Mucosa of descending colon (tissue), 3 donors: ENCODE measurements around the gene DDX39B. TPM values are rescaled to one million over a fixed set of nuclear protein-coding genes. Genes with fewer than 3 reads are reported as not detected.
A peak's percentile ranks its signal among the peaks of the same experiment; 100 is the strongest.

ENCODE experiments used
- ATAC-seq: fragments of 200-7000 bp; cut with Tn5 transposase; one replicate; pipeline ENCODE4 v1.9.1; 2020; ENCODE audit warnings: mild to moderate bottlenecking, moderate library complexity
- DNase-seq, 3 donors: peaks; one replicate each; pipeline ENCODE4 v3.0.0-alpha.2; 2020
- H3K36me3 ChIP-seq: fragments of 200-600 bp; one replicate; pipeline ENCODE4 v1.8.0; 2021; ENCODE audit warnings: low read depth, mild to moderate bottlenecking
- H3K4me1 ChIP-seq: fragments of 200-600 bp; one replicate; pipeline ENCODE4 v1.8.0; 2021; ENCODE audit warnings: low read depth, mild to moderate bottlenecking
- H3K4me3 ChIP-seq: fragments of 200-600 bp; one replicate; pipeline ENCODE4 v1.8.0; 2021; ENCODE audit warnings: mild to moderate bottlenecking
- H3K9me3 ChIP-seq: fragments of 200-600 bp; one replicate; pipeline ENCODE4 v1.8.0; 2021; ENCODE audit warnings: mild to moderate bottlenecking
- intact Hi-C, 2 donors: fragments of 100-400 bp; cut with DNase I in 1 of 2; cut with micrococcal nuclease in 1 of 2; formaldehyde crosslinking; loops; one replicate each; pipeline versions ENCODE4 v1.11.0 to v1.11.1; 2022; cut with DNase I, micrococcal nuclease
- total RNA-seq, 3 donors: library from RNA; stranded (reverse); fragmentation: NEBNext Ultra II Directional in 2 of 3; extraction: Animal tissue kit (Norgen Biotek cat#: 25700) in 2 of 3; gene quantifications; one replicate each; pipeline versions ENCODE4 v1.2.1 to v1.2.4, GENCODE V29; 2021 to 2023
- TF ChIP-seq, protein P1 (sequence below): fragments of 200-600 bp; IDR thresholded peaks from one replicate; pipeline ENCODE4 v1.8.0; 2022; ENCODE audit warnings: antibody characterized with exemption, mild to moderate bottlenecking
- donor health status: DM: no; HTN: no; CAD: no; lungs with moderate emphysema.
- donor health status: DM: no; HTN: no; CAD: no.
- donor health status: DM: no; HTN: yes; CAD: no.

Gene DDX39B
- total RNA-seq, 3 donors from 2014 or later: 239 to 309 (median 295) TPM

DNA sequence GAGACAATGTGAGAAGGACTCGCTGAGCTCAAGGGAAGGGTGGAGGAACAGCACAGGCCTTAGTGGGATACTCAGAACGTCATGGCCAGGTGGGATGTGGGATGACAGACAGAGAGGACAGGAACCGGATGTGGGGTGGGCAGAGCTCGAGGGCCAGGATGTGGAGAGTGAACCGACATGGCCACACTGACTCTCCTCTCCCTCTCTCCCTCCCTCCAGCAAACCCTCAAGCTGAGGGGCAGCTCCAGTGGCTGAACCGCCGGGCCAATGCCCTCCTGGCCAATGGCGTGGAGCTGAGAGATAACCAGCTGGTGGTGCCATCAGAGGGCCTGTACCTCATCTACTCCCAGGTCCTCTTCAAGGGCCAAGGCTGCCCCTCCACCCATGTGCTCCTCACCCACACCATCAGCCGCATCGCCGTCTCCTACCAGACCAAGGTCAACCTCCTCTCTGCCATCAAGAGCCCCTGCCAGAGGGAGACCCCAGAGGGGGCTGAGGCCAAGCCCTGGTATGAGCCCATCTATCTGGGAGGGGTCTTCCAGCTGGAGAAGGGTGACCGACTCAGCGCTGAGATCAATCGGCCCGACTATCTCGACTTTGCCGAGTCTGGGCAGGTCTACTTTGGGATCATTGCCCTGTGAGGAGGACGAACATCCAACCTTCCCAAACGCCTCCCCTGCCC is 35.2 kb upstream of the DDX39B start:
- H3K36me3 ChIP-seq: no peaks in the 10 kb centered on the region
- no peak overlapping the region for H3K4me3 ChIP-seq
- TF ChIP-seq, protein P1, sequence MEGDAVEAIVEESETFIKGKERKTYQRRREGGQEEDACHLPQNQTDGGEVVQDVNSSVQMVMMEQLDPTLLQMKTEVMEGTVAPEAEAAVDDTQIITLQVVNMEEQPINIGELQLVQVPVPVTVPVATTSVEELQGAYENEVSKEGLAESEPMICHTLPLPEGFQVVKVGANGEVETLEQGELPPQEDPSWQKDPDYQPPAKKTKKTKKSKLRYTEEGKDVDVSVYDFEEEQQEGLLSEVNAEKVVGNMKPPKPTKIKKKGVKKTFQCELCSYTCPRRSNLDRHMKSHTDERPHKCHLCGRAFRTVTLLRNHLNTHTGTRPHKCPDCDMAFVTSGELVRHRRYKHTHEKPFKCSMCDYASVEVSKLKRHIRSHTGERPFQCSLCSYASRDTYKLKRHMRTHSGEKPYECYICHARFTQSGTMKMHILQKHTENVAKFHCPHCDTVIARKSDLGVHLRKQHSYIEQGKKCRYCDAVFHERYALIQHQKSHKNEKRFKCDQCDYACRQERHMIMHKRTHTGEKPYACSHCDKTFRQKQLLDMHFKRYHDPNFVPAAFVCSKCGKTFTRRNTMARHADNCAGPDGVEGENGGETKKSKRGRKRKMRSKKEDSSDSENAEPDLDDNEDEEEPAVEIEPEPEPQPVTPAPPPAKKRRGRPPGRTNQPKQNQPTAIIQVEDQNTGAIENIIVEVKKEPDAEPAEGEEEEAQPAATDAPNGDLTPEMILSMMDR: no peak
- H3K4me1 ChIP-seq: peaks cover 5% of the 10 kb centered on the region
- intact Hi-C loops: no loop called here
- H3K9me3 ChIP-seq: no peaks in the 10 kb centered on the region
- peak in 2 of 3 donors; percentile 43 to 76 for DNase-seq
- peak; percentile 25 for ATAC-seq

DNA sequence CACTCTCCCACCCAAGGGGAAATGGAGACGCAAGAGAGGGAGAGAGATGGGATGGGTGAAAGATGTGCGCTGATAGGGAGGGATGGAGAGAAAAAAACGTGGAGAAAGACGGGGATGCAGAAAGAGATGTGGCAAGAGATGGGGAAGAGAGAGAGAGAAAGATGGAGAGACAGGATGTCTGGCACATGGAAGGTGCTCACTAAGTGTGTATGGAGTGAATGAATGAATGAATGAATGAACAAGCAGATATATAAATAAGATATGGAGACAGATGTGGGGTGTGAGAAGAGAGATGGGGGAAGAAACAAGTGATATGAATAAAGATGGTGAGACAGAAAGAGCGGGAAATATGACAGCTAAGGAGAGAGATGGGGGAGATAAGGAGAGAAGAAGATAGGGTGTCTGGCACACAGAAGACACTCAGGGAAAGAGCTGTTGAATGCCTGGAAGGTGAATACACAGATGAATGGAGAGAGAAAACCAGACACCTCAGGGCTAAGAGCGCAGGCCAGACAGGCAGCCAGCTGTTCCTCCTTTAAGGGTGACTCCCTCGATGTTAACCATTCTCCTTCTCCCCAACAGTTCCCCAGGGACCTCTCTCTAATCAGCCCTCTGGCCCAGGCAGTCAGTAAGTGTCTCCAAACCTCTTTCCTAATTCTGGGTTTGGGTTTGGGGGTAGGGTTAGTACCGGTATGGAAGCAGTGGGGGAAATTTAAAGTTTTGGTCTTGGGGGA is 34.3 kb upstream of the DDX39B start:
- H3K36me3 ChIP-seq: no peaks in the 10 kb centered on the region
- peak overlapping the region; percentile 6 for H3K4me3 ChIP-seq
- intact Hi-C loops: no loop called here
- DNase-seq: no peak
- H3K9me3 ChIP-seq: no peaks in the 10 kb centered on the region
- TF ChIP-seq, protein P1: no peak
- H3K4me1 ChIP-seq: peaks cover 5% of the 10 kb centered on the region
- ATAC-seq: no peak

DNA sequence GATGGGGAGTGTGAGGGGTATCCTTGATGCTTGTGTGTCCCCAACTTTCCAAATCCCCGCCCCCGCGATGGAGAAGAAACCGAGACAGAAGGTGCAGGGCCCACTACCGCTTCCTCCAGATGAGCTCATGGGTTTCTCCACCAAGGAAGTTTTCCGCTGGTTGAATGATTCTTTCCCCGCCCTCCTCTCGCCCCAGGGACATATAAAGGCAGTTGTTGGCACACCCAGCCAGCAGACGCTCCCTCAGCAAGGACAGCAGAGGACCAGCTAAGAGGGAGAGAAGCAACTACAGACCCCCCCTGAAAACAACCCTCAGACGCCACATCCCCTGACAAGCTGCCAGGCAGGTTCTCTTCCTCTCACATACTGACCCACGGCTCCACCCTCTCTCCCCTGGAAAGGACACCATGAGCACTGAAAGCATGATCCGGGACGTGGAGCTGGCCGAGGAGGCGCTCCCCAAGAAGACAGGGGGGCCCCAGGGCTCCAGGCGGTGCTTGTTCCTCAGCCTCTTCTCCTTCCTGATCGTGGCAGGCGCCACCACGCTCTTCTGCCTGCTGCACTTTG is 33.6 kb upstream of the DDX39B start, which contains the start of gene TNF:
Gene TNF, plus strand, starts transcription at position 231 of the 567 bp plus-strand sequence. Its CDS starts 177 bp downstream, at position 408.
- H3K9me3 ChIP-seq: no peaks in the 10 kb centered on the region
- TF ChIP-seq, protein P1: no peak
- ATAC-seq: peak; percentile 54
- intact Hi-C loops: no loop called here
- H3K4me1 ChIP-seq: peaks cover under 1% of the 10 kb centered on the region
- DNase-seq: peak; percentile 55 to 75 (median 58)
- peak within 1 kb of the TSS; percentile 6 for H3K4me3 ChIP-seq
- H3K36me3 ChIP-seq: no peaks in the 10 kb centered on the region

DNA sequence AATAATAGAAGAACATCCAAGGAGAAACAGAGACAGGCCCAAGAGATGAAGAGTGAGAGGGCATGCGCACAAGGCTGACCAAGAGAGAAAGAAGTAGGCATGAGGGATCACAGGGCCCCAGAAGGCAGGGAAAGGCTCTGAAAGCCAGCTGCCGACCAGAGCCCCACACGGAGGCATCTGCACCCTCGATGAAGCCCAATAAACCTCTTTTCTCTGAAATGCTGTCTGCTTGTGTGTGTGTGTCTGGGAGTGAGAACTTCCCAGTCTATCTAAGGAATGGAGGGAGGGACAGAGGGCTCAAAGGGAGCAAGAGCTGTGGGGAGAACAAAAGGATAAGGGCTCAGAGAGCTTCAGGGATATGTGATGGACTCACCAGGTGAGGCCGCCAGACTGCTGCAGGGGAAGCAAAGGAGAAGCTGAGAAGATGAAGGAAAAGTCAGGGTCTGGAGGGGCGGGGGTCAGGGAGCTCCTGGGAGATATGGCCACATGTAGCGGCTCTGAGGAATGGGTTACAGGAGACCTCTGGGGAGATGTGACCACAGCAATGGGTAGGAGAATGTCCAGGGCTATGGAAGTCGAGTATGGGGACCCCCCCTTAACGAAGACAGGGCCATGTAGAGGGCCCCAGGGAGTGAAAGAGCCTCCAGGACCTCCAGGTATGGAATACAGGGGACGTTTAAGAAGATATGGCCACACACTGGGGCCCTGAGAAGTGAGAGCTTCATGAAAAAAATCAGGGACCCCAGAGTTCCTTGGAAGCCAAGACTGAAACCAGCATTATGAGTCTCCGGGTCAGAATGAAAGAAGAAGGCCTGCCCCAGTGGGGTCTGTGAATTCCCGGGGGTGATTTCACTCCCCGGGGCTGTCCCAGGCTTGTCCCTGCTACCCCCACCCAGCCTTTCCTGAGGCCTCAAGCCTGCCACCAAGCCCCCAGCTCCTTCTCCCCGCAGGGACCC is 32.6 kb upstream of the DDX39B start:
- ATAC-seq: no peak
- Histone ChIP-seq H3K36me3 (no peaks in the 10 kb centered on the region), H3K9me3 (no peaks in the 10 kb centered on the region), H3K4me3 (no peak overlapping the region), H3K4me1 (no peaks in the 10 kb centered on the region)
- TF ChIP-seq, protein P1: no peak
- no peak for DNase-seq
- intact Hi-C loops: no loop called here
